Mucosa of stomach (tissue), 1 donor: ENCODE measurements around the gene RHOT2.
A peak's percentile ranks its signal among the peaks of the same experiment; 100 is the strongest.

ENCODE experiments used
- H3K27me3 ChIP-seq: one replicate; pipeline ENCODE4 v1.7.0; 2013; ENCODE audit warnings: mild to moderate bottlenecking, low read length; ENCODE audit not compliant: control insufficient read depth, insufficient read depth
- H3K36me3 ChIP-seq: one replicate; pipeline ENCODE4 v1.7.0; 2013; ENCODE audit warnings: low read length; ENCODE audit not compliant: control insufficient read depth, insufficient read depth
- H3K4me1 ChIP-seq: one replicate; pipeline ENCODE4 v1.7.0; 2013; ENCODE audit warnings: mild to moderate bottlenecking, low read length; ENCODE audit not compliant: control insufficient read depth, insufficient read depth
- H3K4me3 ChIP-seq: one replicate; pipeline ENCODE4 v1.7.0; 2013; ENCODE audit warnings: low read length
- H3K9ac ChIP-seq: one replicate; pipeline ENCODE4 v1.7.0; 2013; ENCODE audit warnings: mild to moderate bottlenecking, low read length, moderate library complexity
- H3K9me3 ChIP-seq: one replicate; pipeline ENCODE4 v1.7.0; 2013; ENCODE audit warnings: mild to moderate bottlenecking, low read length, moderate library complexity; ENCODE audit not compliant: control insufficient read depth
- donor health status: Pancreatic carcinoma.

The RHOT2 gene

DNA sequence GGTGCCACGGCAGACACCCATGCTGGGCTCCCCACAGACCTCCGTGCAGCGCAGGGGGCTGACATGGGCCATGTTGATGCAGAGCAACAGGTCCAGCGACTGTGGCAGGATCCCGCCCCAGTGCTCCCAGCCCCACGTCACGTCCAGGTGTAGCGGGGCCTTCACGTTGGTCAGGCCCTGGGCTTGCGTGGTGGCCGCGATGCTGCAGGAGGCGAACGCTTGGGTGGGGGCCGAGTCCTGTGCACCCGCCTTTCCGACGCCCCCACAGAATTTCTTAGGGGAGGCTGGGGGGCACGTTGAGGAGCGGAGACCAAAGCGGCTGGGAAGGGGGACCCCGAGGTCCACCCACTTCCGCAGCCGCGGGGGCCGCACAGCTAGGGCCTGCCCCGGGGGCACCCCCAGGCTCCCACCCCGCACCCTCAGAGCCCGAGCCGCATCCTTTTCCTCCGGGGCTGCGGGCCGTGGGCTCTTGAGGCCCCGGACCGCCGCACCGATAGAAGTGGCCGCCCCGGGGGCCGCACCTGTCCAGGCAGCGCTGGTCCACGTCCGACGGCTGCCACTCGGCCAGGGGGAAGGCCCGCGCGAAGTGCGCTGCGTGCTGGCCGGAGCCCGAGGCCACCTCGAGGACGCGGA, 32.2 kb upstream of the RHOT2 start:
- no peaks in the 10 kb centered on the region for H3K9me3 ChIP-seq
- peaks cover 22% of the 10 kb centered on the region for H3K4me1 ChIP-seq
- no peaks in the 10 kb centered on the region for H3K36me3 ChIP-seq
- H3K9ac ChIP-seq: peak overlapping the region; percentile 68
- H3K4me3 ChIP-seq: peak overlapping the region; percentile 46
- no peaks in the 10 kb centered on the region for H3K27me3 ChIP-seq

DNA sequence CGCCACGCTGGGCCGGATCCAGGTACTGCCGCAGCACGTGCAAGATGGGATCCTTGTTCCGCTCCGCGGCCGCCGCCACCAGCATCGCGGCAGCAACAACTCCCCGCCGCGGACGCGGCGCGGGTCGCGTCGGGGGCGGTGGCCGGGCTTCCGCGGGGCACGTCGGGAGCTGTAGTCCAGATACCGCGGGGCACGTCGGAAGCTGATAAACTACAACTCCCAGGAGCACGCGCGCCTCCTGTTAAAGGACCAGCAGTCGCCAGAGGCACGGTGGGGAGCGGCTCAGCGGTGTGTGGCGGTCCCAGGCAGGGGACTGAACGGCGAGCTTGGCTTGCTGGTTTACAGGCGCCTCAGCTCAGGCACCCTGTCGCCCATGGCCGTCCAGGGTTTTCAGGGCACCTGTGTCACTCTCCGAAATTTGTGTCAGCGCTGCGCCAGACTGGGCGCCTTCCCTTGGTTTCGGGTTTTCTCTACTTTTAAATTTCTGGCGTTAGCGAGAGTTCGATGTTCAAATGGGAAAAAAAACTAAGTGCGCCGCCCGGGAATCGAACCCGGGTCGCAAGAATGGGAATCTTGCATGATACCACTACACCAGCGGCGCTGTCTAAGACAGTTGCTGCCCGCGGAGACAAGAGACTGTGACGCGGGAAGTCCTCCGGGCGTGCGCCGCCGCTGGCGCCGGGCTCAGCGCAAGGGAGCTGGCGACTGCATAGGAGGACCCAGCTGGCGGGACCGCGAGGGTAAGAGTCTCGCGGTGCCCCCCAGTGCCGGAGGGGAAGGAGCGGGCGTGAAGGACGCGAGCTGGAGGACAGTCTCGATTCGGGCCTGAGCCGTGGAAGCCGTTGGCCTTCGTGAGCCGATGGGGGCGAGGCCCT, 31.5 kb upstream of the RHOT2 start, which contains the start of gene METTL26:
Gene METTL26, minus strand, starts transcription at position 100 of the 875 bp plus-strand sequence. Its CDS starts 15 bp downstream, at position 85.
- peak within 1 kb of the TSS; percentile 46 for H3K4me3 ChIP-seq
- H3K9me3 ChIP-seq: no peaks in the 10 kb centered on the region
- H3K9ac ChIP-seq: peak within 1 kb of the TSS; percentile 68
- H3K27me3 ChIP-seq: no peaks in the 10 kb centered on the region
- no peaks in the 10 kb centered on the region for H3K36me3 ChIP-seq
- H3K4me1 ChIP-seq: peaks cover 22% of the 10 kb centered on the region

DNA sequence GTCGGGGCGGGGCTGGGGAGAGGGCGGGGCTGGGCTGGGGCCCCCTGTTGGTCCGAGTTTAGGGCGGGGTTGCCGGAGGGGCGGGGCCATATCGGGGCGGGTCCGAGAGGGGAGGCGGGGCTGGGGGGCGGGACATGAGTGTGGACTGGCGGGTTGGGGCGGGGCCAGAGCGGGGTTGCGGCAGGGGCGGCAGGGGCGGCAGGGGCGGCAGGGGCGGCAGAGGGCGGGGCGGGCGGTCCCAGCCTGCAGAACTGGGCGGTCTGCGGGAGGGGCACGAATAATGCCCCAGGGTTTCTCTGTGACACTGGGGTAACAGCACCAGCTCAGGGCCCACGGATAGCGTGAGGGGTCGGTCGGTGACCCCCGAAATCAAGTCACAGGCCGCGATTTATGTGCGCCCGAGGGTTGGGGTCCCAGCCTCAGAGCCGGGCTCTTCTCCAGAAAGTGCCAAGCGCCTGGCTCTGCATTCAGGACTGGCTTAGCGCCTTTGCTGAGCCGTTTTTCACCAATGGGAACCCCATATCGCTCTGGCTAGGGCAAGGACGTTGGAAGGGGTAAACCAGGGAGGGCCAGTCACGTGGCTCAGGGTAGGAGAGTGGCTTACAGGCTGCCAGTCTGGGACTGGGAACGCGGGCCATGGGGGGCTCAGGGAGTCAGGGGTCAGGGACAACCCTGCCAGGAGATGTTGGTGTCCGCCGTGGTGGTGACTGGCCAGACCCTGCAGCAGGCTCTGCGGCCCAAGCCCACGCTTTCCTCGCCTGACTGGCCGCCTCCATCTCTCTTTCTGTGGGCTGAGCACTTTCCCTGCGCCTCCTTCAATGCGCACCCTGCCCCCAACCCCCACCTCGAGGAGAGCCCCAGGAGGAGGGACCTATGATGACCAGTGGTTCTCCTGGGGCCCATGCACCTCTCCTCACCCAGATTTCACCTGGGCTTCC, 30.6 kb upstream of the RHOT2 start:
- H3K27me3 ChIP-seq: no peaks in the 10 kb centered on the region
- no peak overlapping the region for H3K9ac ChIP-seq
- no peak overlapping the region for H3K4me3 ChIP-seq
- H3K36me3 ChIP-seq: no peaks in the 10 kb centered on the region
- no peaks in the 10 kb centered on the region for H3K9me3 ChIP-seq
- peaks cover 22% of the 10 kb centered on the region for H3K4me1 ChIP-seq

DNA sequence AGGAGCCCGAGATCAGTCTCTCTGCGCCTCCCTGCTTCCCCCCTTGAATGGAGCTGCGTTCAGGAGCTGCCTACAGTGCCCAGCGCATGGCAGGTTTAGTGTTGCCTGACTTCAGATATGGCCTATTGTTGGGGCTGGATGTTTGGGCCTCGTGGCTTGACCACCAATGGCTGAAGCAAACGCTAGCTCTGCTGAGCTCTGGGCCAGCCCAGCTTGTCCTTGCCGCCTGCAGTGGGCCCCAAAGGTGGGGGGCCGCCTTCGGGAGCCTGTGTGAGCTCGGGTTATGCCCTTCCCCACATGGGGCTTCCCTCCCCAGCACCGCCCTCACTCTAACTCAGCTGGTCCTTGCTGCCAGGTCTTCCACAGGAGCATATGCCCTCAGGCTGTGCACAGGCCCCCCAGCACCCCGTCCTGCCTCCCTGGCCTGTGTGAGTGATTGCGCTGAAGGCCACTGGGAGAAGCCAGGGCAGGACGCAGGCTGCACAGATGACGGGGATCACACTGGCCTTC, 29.8 kb upstream of the RHOT2 start:
- H3K9me3 ChIP-seq: no peaks in the 10 kb centered on the region
- H3K9ac ChIP-seq: no peak overlapping the region
- no peaks in the 10 kb centered on the region for H3K36me3 ChIP-seq
- no peaks in the 10 kb centered on the region for H3K27me3 ChIP-seq
- H3K4me1 ChIP-seq: peaks cover 30% of the 10 kb centered on the region
- H3K4me3 ChIP-seq: no peak overlapping the region

DNA sequence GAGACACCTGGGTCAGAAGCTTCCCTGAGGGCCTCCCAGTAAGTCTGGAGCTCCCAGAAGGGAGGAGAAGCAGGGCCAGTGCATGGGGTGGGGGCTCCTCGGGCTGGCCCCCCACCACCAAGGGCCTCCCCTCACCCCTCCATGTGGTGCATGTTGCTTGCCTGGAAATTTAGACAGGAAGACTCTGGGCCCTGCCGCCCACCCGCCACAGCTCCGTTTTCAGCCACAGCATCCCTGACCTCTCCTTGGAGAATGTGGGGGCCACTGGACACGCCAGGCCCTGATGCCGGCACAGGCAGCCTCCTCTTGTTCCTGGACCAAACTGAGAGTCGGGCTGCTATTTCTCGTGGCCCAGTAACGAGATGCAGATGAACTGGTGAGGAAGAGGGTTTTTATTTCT, 29.1 kb upstream of the RHOT2 start:
- H3K36me3 ChIP-seq: no peaks in the 10 kb centered on the region
- no peak overlapping the region for H3K4me3 ChIP-seq
- H3K4me1 ChIP-seq: peaks cover 37% of the 10 kb centered on the region
- H3K9ac ChIP-seq: no peak overlapping the region
- H3K27me3 ChIP-seq: no peaks in the 10 kb centered on the region
- no peaks in the 10 kb centered on the region for H3K9me3 ChIP-seq

DNA sequence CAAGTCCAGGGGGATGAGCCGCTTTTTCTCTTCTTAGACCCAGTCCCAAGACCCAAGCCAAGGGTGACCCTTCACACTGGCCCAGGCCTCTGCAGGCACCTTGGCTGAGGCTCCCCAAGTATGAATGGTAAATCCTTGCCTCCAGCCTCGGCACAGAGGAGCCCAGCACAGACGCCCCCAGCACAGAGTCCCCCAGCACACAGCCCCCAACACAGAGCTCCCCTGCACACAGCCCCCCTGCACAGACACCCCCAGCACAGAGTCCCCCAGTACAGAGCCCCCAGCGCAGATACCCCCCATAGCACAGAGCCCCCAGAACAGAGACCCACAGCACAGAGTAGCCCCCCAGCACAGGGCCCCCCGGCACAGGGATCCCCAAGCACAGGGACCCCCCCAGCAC, 27.3 kb upstream of the RHOT2 start:
- Histone ChIP-seq H3K9me3 (no peaks in the 10 kb centered on the region), H3K36me3 (no peaks in the 10 kb centered on the region), H3K27me3 (no peaks in the 10 kb centered on the region), H3K4me3 (no peak overlapping the region), H3K9ac (peak overlapping the region; percentile 91), H3K4me1 (peaks cover 48% of the 10 kb centered on the region)

DNA sequence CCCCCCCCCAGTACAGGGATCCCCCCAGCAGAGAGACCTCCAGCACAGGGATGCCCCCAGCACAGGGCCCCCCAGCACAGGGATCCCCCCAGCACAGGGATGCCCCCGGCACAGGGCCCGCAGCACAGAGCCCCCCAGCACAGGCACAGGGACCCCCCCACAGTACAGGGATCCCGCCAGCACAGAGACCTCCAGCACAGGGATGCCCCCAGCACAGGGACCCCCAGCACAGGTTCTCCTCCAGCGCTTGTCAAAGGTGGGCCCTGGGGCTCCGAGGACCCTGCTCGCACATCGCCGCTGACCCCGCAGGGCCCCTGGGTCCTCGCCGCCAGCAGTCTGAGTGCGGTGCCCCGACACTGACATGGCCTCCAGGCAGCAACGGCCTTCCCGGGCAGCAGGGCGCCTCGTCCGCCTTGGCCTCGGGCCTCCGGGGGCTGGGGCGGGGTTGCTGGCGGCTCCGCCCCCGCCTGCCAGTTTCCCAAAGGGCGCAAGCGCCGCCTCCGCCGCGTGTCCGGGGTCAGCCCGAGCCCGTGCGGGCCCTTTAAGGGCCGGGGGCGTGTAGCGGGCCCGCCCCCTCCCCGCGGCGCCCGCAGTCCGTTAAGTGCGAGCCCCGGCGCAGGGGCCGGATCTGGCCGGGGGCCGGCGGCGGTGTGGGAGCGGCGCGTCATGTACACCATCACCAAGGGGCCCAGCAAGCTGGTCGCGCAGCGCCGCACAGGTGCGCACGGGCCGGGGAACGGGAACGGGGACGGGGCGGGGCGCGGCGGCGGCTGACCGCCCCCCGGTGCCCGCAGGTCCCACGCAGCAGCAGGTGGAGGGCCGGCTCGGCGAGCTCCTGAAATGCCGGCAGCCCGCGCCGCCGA, 26.4 kb upstream of the RHOT2 start, which contains the start of gene MCRIP2:
Gene MCRIP2, plus strand, starts transcription at position 503 of the 863 bp plus-strand sequence. Its CDS starts 164 bp downstream, at position 667.
- no peaks in the 10 kb centered on the region for H3K9me3 ChIP-seq
- H3K27me3 ChIP-seq: no peaks in the 10 kb centered on the region
- no peaks in the 10 kb centered on the region for H3K36me3 ChIP-seq
- H3K9ac ChIP-seq: peak within 1 kb of the TSS; percentile 91
- H3K4me1 ChIP-seq: peaks cover 56% of the 10 kb centered on the region
- H3K4me3 ChIP-seq: peak within 1 kb of the TSS; percentile 60

DNA sequence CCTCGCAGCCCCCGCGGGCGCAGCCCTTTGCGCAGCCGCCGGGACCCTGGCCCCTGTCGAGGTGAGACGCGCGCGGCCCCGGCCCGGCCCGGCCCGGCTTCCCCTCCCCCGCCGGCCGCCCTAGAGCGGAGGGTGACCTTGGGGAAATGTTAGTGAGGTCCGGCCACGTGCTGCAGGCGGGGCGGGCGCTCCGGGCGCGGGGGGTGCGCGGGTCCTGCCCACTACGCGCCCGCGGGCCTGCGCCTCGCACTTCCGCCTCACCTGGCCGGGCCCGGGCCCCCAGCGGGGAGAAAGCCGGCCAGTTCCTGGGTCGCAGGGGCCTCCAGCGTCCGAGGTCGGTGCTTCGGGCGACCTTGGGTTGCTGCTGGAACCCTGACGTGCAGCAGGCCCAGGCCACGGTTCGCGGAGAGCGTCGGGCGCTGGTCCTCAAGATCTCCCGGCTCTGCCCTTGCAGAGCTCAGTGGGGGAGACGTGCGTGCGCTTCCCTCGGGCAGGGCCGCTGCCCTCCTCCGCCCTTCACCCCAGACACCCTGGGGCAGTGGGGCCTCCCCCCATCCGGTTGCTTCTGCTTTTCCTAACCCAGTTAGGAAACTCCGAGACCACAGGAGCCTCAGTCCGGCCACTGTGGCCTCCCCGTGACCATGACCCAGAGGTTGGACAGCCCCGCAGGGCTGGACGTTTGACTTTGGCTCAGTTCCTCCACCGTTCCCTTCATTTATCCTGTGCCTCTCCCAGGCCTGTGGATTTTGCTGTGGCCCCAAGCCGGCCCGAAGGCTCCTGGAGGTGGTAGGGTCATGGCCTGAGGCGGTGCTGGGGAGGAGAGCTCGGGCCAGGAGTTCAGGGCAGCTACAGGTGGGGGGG, 25.5 kb upstream of the RHOT2 start:
- peaks cover 62% of the 10 kb centered on the region for H3K4me1 ChIP-seq

DNA sequence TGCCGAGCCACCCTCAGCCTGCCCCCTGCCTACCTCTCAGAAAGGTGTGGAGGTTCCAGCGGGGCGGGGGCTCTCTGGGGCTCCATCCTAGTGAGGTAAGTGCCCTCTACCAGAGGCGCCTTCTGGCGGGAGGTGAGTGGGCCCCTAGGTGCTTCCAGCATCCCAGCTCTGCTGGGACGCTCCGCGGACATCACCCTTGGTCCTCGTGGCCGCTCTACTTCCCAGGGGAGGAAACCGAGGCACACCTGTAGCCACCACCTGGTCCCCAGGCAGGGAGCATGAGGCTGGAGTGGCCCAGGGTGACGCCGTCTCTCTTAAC, 24.9 kb upstream of the RHOT2 start:
- H3K36me3 ChIP-seq: no peaks in the 10 kb centered on the region

More for the DNA sequence above, 25.5 kb upstream of the RHOT2 start:
- peak overlapping the region; percentile 91 for H3K9ac ChIP-seq
- H3K36me3 ChIP-seq: no peaks in the 10 kb centered on the region
- H3K27me3 ChIP-seq: no peaks in the 10 kb centered on the region
- H3K4me3 ChIP-seq: peak overlapping the region; percentile 60
- H3K9me3 ChIP-seq: no peaks in the 10 kb centered on the region

DNA sequence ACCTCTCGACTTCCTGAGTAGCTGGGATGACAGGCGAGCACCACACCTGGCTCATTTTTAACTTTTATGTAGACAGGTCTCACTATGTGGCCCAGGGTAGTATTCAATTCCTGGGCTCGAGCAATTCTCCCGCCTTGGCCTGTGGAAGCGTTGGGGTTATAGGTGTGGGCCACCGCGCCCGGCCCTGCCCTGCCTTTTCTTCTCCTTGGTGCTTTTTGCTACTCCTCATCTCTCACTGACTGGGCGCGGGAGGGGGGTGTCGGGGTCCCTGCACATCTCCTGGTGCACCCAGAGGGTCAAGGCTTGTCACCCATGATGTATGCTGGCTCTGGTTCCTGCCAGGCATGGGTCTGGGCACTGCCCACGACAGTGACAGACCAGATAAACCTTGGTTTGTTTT, 23.4 kb upstream of the RHOT2 start:
- Histone ChIP-seq H3K9me3 (no peaks in the 10 kb centered on the region), H3K4me1 (peaks cover 71% of the 10 kb centered on the region), H3K9ac (no peak overlapping the region), H3K27me3 (no peaks in the 10 kb centered on the region), H3K36me3 (no peaks in the 10 kb centered on the region), H3K4me3 (no peak overlapping the region)

More for the DNA sequence above, 24.9 kb upstream of the RHOT2 start:
- H3K4me1 ChIP-seq: peaks cover 62% of the 10 kb centered on the region
- H3K27me3 ChIP-seq: no peaks in the 10 kb centered on the region
- no peaks in the 10 kb centered on the region for H3K9me3 ChIP-seq
- H3K4me3 ChIP-seq: peak overlapping the region; percentile 60
- peak overlapping the region; percentile 91 for H3K9ac ChIP-seq
